Activated CD8-positive, alpha-beta memory T cell treated with anti-CD3 and anti-CD28 coated beads for 48 hours (primary cell): ENCODE results near the gene EGLN3.
"Not testable (repeated sequence)": the region's sequence is repeated elsewhere in the genome, so short reads cannot be mapped to it uniquely, and the experiment has no call there.

Experiments used
- DNase-seq, 3 experiments: peaks; one replicate each; pipeline ENCODE4 v3.0.0-alpha.2; 2020; ENCODE audit warnings: low read depth in 2 of 3, low spot score in 2 of 3

The EGLN3 gene

DNA sequence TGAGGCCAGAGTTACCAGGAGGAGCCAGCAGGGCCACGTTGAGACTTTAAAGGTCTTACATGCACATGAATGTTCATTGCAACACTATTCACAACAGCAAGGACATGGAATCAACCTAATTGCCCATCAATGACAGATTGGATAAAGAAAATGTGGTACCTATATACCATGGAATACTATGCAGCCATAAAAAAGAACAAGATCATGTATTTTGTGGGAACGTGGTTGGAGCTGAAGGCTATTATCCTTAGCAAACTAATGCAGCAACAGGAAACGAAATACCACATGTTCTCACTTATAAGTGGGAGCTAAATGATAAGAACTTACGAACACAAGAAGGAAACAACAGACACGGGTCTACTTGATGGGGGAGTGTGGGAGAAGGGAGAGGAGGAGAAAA is 11.6 kb upstream of the EGLN3 start:
- not testable (repeated sequence) for DNase-seq

DNA sequence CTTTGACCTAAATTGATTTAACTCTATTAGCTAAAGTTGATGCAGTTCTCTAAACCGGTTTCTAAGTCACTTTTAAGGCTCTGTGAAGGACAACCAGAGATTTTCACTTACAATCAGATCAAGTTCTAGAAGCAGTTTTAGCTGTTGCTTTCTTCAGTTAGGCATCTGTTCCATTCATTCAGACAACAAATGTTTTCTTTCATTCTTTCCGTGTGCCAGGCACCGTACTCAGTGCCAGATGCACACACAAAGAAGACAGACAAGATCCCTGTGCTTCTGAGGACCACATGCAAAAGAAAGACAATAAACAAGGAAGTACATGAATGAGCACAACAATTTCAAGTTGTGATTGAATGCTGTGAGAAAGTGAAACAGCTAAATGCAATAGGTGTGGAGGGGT is 11.1 kb upstream of the EGLN3 start:
- DNase-seq: no peak

DNA sequence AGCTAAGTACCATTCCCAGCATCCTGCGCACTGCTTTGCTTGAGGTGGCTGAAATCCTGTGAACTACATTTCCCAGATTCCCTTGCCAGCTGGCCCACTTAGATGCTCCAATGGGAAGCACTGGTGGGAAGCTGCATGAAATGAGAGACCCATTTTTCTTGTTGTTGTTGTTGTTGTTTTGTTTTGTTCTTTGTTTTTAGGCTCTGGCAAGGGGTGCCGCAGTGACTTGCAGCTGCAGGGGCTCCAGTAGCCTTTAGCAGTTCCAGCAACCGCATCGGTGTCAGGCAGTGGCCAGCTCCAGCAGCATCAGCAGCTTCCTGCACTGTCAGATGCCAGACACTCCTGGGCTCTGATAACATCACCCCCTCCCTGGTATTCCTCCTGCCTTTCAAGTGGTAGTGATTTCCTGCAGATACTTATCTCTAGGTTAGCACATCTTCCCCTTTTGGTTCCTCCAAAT is 8.8 kb upstream of the EGLN3 start:
- DNase-seq: no peak

DNA sequence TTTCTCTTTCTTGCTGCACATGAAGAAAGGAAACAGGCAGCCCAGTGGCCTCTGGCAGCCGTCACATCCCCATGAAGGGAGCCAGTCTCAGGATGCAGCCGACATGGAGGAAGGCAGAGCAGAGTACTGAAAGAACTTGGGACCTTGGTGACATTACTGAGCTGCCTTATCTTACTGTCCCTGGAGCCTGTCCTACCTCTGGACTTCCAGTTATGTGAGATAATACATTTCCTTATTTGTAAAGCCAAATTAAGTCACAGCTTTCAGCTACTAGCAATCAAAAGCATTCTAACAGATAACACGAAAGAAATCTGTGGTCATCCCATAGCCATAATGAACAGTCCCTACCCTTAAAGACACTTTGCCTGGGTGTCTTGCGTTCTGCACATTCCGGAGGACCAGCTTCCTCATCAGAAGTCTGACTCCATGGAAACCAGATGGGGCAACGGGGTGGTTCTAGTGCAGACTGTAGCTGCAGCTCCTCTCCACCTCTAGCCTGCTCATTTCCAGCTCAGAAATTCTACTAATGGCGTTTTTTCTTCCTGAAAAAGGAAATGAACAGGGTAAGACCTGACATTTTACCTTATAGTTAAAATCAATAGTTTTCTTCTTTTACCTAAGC is 7.8 kb upstream of the EGLN3 start:
- no peak for DNase-seq

DNA sequence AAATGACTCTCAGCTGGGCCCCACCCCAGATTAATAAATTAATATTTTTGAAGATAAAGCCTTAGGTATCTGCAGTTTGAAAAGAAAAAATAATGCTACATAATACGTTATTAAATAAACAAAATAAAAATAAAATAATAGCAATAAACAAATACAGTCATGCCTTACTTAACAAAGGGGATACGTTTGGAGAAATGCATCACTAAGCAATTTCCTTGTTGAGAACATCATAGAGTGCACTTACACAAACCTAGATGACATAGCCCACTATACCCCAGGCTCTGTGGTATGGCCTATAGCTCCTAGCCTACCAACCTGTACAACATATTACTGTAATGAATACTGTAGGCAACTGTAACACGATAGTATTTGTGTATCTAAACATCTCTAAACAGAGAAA is 7.1 kb upstream of the EGLN3 start:
- DNase-seq: no peak

DNA sequence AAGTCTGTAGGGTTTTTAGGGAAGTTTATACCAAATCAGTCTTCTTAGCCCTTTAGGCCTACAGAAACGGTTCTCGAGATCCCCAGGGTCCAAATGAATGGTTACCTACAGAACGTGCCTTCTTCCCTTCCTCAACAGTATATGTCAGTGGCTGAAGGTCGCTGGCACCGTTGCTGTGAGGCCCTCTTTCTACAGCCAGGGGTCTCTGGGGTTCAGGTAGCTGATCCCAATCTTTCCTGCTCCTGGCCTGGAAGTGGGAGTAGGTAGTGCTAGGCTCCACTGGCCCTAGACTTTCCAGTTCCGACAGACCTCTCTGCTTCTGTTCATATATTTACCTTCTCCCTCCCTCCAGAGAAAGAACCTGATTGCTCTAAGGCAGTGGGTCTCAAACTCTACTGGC is 6.4 kb upstream of the EGLN3 start:
- no peak for DNase-seq

DNA sequence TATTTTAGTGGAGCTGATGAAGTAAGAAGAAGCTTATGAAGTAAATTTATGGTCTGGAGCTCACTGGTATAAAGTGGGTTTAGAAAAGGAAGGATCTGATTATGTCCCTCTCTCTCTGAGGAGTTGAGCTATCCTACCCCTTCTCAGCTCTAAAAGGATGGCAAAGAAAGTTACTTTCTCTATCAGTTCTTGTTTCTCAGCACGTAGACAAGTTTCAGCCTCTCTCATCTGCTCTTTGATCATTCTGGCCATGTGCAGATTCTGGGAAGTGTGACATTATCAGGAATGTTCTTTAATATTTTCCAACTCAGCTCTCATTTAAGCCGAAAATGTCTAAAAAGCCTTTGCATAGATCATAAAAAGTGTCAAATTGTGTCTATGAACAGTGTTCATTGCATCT is 5.8 kb upstream of the EGLN3 start:
- DNase-seq: no peak

DNA sequence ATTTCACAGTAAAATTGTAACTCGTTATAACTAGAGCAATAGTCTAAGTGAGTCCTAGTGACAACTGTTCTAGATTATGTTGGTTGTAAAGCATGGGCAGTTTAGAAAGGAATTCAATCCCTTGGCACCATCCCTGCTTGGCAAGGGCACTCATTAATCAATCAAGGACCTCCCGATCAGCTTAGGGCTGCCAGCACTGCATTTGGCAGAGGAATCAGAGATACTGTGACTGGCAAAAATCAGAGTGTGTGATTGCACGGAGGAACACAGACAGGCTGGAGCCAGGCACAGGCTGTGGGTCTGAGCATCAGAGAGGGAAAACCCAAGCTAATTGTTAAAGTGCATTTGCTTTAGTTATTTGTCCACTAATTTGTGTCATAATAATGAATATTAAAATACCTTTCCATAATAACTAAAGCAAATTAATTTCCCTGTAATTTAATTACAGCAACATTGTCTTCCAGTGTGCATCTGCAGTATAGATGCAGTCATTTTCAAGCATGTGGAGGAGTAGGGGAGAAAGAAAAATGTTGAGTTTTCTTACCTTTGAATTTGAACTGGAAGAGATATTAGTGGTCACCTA is 3.2 kb upstream of the EGLN3 start:
- DNase-seq: no peak

DNA sequence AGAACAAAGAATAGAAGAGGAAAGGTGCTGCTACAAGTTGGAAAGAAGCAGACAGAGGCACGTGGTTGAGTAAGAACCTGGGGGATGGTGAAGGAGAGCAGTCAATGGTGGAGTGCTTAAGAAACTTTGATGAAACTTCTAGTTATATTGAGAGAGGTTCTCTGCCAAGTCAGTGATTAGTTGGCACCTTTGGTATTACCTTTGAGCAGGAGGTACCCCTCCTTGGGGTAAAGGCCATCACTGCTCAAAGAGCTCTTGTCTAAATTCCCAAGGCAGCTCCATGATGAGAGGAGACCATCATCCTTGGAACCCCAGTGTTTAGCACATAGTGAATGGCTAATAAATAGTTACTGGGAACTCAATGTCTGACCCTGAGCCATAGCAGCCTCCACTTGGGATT is 1.7 kb upstream of the EGLN3 start:
- DNase-seq: no peak

DNA sequence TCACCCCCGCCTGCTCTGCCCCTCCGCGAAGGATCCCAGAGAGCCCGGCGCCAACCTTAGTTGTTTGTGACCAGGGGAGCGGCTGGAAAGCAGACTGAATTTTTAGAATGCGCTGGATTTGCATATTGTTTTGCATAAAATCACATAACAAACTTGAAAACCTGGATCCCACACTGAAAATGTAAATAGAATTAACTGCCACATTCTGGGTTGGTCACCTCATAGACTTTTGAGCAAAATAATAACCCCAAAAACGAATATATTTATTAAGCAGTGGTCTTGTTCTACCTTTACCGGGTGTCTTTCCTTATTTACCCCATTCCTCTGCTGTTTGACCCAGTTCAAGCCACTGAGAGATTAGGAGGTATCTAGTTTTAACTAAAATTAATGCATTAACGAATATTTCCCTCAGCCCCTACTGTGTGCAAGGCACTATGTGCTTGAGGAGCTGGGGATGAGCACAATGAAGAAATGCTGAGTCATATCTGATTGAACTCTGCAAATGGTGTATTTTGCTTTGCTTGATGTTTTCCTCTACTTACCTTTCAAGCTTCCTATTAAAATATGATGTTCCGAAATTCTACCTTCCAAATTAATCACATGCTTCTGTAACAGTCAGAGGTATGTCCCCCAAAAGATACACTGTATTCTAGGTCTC is 438 bp upstream of the EGLN3 start:
- DNase-seq: no peak

DNA sequence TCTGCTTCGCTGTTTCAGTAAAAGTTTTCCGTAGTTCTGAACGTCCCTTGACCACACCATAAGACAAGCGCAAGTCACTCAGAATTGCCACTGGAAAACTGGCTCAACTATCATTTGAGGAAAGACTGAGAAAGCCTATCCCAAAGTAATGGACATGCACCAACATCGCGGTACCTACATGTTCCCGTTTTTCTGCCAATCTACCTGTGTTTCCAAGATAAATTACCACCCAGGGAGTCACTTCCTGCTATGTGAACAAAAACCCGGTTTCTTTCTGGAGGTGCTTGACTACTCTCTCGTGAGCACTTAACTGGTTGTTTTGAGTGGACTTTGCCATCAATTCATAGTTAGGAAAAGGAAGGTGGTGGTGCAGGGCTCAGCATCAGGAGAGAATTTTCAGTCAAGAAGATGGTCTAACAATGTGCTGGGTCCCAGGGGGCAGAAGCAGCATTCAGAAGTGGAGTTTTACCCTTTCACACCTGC is 1.4 kb downstream of the EGLN3 start:
- no peak for DNase-seq

DNA sequence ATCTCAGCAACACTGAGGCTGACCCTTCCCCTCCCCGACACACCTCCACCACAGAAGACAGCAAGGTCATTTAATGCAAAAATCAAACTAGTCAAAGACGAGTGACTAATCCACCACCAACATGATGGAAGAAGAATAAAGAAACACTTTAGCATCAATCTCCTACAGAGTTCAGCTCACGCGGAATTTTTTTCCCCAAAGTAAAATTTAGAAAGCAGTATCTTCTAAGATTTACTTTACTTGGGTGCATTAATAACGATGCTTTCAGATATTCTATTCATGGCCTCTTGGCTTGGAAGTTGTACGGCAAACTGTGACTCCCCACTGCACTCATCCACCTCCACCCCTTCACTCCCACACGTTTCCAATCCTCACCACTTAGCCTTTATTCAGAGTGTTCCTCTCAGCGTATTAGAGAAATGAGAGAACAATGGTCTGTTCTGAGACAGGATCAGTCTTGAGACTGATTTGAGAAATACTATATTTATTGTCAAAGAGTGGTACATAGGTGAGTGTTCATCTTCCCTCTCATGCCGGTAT is 1.9 kb downstream of the EGLN3 start:
- no peak for DNase-seq

DNA sequence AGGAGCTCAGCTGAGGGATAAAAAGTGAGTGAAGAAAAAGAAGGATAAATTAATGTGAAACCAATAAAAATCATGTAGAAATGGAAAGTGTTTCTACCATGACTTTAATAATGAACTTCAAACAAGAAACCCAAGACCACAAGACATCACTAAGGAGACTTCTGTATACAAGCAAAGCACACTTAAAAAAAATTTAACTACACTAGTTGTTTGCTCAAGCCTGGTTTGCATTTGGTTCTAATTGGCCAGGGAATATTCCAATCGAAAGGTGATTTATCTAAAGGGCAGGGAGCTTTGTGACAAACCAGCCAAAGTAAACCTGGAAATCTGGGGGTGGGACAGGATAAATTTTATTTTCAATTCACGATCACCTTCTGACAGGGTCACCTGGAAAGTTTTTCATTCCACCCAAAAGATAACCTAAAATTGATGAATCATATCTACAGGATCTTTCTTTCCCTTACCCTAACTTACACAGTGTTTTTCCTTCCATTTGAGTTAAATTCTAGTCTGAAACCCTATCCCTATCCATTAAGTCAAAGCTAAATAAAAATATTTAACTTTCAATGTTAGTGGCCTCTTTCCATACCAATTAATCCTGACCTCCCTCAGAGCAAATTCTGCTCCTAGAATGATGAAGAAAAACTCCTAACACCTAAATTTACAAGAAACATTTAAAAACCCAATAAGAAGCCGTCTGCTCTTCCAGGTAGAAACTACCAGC is 2.6 kb downstream of the EGLN3 start:
- DNase-seq: no peak

DNA sequence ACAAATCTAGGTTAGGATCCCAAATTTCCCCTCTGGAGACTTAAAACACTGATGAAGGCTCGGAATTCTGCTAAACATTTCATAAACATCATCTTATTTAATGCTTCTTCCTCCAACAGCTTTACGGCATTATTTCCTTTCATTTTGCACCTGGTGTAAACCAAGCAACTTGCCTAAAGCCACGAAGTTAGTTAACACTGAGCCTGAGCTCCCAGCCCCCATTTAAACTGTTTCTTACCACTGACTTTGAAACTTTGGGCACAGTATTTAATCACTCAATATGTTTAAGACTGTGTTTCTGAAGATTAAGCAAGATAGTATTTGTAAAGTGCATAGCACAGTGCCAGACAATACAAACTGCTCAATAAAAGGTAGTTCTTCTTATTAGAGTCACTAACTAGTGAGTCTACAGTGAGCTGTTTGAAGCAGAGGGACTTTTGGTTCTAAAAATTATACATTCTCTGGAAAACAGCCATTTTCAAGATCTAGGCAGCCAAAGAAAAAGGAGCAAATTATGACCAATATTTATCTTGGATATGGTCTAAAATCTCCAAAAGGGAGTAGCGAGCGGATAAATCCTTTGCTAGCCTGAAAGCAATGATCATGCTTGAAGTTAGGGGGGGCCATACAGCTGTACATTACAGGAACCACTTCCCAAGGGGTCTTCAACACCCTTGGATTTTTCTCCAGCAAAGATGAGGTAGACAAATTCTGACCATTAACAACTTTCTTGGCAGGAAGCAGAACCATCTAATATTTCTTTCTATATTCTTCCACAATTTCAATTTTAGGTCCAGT is 4.0 kb downstream of the EGLN3 start:
- no peak for DNase-seq

DNA sequence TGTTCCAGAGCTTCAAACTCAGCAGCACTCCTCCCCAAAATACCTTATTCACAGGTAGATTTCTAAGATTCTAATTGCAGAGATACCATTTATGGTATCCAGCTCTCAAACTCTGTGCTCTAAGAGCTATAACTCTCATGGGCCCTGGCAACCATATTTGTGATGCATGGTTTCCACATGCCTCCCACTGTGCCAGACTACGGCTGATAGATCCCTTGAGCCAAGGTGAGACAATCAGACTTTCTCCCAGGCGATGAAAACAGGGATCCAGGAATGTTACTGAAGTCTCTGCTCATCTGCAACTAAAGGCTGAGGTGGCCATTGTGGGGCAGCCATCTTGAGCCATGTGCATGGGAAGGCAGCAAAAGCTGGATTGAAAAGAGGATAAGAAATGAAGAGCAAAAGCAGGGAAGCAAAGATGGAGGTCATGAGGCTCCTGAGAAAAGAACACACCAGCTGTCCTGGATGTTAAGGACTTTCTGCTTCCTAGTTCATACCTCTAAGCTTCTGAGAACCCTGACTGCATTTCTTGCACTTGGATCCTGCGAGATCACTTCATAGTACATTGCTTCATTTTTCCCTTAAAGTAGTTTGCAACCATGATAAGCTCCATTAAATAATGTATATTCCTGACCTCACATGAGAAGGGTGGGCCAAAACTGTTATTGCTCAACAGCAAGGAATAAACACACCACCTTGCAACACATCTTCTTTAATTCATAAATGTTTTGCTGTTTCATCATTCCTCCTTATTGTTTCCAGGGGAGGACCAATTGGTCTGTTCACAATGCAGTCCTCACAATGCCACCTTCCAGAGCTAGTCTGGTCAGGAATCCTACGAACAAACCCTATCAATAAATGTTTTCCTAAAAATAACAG is 5.4 kb downstream of the EGLN3 start:
- DNase-seq: no peak

DNA sequence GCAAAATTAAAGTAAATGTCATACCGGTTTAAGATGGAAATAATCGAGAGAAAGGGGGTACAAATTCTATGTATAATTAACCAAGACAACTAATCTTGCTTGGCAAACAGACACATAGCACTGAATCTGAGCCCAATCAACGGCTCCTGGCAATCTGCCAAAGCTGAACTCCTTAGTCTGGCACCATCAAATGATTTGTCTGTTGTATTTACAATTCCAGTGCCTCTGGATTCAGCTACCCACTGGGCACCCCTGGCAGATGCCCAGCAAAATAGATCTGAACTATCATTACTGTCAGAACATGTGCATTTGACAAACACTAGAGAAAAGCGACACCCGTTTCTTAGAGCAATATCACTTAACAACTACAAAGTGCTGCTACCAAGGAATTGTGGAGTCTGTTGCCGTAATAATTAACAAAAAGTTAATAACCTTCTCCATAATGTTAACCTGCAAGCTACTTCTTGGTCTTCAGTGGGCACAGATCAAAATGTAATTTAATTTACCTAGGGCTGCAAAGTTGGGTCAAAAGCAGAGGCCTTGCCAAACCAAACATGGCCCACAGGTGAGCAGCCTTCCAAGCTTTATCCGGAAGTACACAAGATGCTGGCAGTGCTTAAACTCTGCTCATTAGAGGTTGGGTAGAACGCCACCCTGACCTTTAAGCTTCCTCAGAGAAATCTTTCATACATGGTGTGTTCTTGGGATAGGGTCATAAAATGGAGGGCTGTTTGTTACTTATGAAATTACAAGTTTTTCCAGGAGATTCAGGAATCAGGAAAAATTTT is 7.6 kb downstream of the EGLN3 start:
- no peak for DNase-seq

DNA sequence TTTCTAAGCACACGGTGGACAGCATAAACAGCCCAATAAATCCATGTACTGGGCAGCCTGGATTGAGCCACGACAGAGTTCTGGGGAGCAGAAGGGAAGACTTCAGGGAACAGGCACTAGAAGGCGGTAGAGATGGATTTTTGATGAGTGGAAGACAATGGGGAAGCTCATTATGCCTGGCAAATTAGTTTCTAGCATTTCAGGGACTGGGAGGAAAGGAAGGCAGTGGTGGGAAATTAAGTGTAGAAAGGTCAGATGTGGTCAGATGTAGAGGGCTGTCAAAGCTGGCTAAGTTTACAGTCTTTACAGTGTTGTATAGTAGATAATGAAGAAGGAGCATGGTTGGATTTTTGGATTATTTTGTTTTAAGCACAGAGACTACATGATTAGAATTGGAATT is 9.2 kb downstream of the EGLN3 start:
- no peak for DNase-seq

DNA sequence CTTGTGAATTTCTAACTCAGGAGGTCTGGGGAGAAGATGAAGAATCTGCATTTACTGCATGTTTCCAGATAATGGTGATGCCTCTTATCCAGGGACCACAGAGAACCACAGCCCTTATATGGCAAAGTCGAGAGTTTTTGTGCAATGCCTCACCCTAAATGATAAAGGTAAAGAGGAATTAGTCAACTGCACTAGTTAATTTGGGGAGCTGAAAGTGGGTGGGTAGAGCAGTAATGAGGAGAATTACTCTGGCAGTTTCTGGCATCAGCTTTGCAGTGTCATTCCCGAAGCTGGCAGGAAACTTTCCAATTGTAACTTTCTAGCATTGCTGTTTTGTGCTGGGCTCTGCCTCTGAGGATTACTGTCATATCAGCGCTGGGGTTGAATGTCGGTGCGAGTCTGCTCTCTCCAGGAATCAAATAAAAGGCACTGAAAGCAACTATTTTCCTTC is 10.3 kb downstream of the EGLN3 start:
- no peak for DNase-seq
